Suppressor macrophage treated with lipopolysaccharide for 1 hour (primary cell): ENCODE data around the gene ATP9B.
"Not testable (repeated sequence)": the region's sequence is repeated elsewhere in the genome, so short reads cannot be mapped to it uniquely, and the experiment has no call there.

Experiments
- DNase-seq, 3 donors: peaks; one replicate each; pipeline ENCODE4 v3.0.0-alpha.2; 2020 to 2022

Gene ATP9B

GRCh38 chr18:79294235-79294634, 225.0 kb downstream of the ATP9B start:
- no peak for DNase-seq

DNA sequence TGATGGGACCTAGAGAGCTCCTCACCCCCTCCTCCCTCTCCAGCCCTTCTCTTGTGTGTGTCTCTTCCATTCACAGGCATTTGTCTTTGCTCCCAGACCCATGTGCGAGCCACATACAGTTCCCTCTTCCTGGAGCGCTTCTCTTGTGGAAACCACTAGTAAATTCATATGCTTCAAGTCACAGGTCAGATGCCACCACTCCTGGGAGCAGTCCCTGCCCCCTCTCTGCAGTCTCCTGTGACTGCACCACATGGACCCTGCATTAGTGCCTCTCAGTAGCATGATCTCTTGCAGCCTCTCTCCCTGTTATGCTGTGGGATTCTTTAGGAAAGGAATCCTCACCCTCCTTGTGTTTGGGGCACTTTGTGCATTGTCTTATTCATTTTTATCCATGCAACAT, 230.1 kb downstream of the ATP9B start:
- no peak for DNase-seq

GRCh38 chr18:79299711-79300110, 230.5 kb downstream of the ATP9B start:
- DNase-seq, result no peak

- no peak for DNase-seq
Observed at GRCh38 chr18:79300413-79300812, 231.2 kb downstream of the ATP9B start.

- DNase-seq, result no peak
Observed at GRCh38 chr18:79302120-79302519, 232.9 kb downstream of the ATP9B start.

- DNase-seq, result no peak
Observed at GRCh38 chr18:79305911-79306310, 236.7 kb downstream of the ATP9B start.

- no peak for DNase-seq
Observed at GRCh38 chr18:79309614-79310358, 240.6 kb downstream of the ATP9B start.

GRCh38 chr18:79314838-79315388, 245.7 kb downstream of the ATP9B start:
- no peak for DNase-seq

DNA sequence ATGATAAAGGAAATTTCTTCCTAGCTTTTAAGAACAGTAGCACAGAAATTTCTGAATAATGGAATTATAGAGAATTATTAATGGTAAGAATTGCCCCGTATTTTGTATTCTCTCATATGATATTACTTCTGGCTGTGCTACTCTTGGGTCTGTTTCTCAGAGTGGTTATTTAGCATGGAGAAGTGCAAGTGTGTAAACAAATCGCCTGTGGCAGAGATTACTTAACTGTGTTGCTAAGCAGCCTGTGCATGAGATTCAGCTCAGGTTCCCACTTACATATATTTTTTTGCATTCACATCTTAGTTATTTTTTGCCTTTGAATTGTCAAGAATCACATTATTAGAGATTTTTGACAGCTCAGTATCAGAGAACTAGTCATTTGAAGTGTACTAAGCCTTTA, 246.4 kb downstream of the ATP9B start:
- DNase-seq, result no peak

DNA sequence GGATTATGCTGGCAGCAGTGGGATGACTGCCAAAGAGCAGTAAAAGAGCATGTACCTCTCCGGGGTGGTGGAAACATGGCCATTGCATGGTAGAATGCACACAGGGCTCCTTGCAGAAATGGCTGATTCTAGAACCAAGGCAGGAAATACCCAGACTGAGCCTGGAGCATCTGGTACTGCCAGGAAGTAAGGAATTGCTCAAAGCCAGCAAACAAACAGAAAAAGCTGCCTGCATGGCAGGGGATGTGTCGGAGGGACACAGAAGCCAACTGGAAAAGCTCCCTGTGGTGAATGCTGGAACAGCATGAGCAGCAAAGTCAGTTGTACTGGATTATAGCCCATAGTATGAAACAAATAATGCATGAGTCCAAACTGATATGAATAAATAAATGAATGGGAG, 248.5 kb downstream of the ATP9B start:
- DNase-seq, result no peak

DNA sequence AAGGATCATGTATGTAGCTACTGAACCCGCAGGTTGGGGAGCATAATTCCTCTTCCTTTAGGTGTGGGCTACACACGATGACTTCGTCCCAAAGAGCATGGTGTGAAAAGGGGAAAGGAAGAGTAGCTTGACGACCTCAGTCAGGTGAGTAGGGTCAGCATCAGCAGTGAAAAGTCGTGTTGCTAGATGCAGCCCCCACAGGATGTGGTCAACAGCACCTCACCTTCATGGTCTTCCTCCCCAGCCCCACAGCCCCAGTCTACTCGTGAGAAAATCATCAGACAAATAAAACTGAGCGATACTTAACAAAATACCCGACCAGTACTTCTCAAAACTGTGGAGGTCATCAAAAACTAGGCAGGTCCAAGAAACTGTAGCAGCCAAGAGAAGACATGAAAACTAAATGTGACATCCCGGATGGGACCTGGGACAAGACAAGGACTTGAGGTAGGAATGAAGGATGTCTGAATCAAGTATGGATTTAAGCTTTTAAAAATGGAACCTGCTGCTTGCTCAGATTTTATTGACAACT, 249.0 kb downstream of the ATP9B start:
- DNase-seq, result no peak

DNA sequence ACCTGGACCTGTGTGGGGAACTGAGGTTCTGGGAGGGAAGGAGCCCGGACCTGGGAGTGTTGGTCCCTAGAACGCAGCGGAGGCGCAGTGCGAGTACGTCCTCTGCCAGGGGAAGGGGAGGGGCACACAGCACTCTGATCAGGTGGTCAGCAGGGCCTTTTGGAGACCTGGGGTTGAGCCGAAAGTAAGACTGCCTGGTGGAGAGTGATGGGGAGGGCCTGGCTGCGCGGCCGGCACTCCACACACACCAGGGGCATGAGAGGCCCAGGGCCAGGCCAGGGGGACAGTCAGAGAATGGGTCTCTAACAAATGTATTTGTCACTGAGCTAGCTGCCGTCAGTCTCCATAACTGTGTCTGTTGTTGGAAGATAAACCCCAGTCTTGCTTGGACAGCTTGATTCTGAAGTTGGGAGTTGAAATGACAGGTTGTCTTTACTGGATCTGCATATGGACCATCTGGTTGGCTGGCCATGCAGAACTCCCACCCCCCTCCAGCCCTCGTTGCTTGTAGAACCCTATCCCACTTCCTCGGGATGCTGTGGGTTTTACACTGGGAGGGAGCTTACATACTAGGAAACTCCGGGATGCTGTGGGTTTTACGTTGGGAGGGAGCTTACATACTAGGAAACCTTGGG, 251.1 kb downstream of the ATP9B start:
- DNase-seq, result no peak

DNA sequence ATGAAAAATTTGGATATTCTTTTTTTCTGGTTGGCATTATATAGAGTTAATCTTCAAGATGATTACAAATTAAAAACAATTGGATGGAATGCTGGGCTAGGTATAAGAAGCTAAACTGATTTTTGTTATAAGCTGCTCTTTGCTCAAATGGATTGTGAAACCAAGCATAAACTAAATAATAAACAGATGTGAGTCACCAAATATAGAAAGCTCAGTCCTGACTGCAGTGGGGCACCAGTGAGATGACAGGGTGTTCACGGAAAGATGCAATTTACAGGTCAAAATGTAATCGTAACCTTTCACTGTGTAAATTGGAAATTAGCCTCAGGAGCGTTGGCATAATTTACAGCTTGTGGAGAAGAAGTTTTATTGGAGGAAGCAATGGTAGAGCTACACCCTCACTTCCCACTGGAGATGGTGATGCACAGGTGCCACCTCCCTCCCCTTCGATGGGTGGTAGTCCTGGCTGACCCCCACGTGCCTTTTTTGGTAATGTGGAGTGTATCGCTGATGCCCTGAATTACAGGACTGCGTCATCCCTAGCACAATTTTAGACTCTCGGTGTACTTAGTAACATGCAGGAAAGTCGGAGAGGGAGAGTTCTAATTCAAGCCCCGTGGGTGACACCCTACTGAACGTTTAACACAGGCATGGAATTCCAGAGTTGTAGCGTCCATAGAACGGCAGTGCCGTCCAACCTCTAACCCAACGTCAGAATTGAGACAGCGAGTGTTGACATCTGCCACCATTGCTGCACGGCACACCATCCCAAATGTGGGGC, 252.6 kb downstream of the ATP9B start:
- no peak for DNase-seq

DNA sequence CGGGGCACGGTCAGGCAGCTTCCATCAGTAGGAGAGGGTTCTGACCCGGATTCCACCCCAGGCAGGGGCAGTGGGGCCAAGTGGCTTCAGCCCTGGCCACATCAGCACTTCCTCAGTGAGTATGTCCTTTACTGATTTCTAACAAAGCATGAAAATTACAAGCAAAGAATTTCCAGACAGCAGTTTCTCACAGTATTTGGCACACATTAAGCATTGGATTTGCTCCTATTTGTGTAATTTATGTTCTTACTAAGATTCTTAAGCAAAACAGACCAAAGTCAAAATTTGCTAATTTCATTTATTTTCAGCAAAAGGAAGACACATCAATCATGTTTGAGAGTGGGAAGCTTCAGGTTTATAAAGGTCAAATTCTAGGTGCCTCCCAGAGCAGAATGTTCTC, 253.2 kb downstream of the ATP9B start:
- no peak for DNase-seq

DNA sequence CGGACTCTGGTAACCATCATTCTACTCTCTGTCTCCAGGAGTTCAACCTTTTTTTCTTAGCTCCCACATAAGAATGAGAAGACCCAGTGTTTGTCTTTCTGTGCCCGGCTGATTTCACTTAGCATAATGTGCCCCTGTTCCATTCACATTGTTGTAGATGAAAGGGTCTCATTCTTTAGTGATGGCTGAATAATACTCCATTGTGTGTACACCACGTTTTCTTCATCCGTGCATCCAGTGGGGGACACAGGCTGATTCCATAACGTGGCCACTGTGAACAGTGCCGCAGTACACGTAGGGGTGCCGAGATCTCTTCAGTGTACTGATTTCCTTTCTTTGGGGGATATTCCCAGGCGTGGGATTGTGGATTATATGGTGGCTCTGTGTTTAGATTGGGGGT, 254.3 kb downstream of the ATP9B start:
- DNase-seq, result no peak

GRCh38 chr18:79326413-79327198, 257.4 kb downstream of the ATP9B start:
- no peak for DNase-seq

- DNase-seq, result no peak
Observed at GRCh38 chr18:79327199-79327721, 258.1 kb downstream of the ATP9B start.

DNA sequence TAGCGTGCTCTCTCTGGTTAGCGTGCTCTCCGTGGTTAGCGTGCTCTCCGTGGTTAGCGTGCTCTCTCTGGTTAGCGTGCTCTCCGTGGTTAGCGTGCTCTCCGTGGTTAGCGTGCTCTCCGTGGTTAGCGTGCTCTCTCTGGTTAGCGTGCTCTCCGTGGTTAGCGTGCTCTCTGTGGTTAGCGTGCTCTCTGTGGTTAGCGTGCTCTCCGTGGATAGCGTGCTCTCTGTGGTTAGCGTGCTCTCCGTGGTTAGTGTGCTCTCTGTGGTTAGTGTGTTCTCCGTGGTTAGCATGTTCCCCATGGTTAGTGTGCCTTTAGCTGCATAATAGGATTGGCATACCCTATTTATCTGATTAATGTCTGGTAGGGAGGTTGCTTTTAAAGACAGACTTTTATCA, 258.7 kb downstream of the ATP9B start:
- DNase-seq, result not testable (repeated sequence)

- no peak for DNase-seq
Observed at GRCh38 chr18:79328887-79329286, 259.7 kb downstream of the ATP9B start.

- DNase-seq, result no peak
Observed at GRCh38 chr18:79329786-79330185, 260.6 kb downstream of the ATP9B start.

DNA sequence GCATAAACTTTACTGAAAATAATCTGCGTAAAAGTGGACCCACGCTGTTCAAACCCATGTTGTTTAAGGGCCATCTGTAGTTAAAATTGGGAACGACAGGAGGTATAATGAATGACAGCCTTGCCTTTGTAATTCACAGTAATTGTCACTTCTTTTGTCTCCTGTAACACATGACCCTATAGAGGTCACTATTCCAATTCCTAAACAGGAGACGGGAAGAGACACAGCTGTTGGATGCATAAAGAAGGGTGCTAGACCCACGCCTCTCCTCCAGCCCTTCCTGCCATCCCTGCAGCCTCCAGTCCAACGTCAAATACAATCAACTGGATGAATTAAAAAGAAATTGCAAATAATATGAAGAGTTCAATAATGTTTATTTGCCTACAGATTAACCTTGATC, 263.5 kb downstream of the ATP9B start:
- DNase-seq, result no peak

DNA sequence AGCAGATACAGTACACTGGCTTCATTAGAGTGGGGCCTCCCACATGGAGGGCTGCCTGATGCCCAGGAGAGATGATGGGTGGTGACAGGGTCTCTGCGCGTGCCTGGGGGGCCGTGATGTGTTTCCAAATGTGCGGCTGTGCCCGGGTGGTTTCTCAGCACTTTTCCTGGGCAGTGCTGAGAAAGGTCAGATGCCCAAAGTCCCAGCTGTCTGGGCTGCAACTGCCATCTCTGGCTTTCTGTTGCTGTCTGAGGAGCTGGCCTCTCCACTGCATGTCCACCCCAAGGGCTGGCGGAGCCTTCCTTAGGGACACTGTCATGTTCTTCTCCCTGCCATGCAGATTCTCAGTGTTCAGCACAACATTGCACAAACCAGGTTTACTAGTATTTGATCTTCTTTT, 263.9 kb downstream of the ATP9B start:
- DNase-seq, result no peak
